HPDE6-E6E7 (cell line): ENCODE results near the gene KCNAB2.

Source experiments
- DNase-seq: peaks from one replicate; pipeline ENCODE4 v3.0.0; 2011; ENCODE audit warnings: missing footprints; ENCODE audit errors: extremely low spot score

The KCNAB2 gene

GRCh38 chr1:6096243-6097116 is 50.8 kb downstream of the KCNAB2 start:
- DNase-seq: no peak

- no peak for DNase-seq
These were observed 51.5 kb downstream of the KCNAB2 start for GRCh38 chr1:6097117-6097595.

- no peak for DNase-seq
These were observed 52.1 kb downstream of the KCNAB2 start for GRCh38 chr1:6097824-6098223.

DNA sequence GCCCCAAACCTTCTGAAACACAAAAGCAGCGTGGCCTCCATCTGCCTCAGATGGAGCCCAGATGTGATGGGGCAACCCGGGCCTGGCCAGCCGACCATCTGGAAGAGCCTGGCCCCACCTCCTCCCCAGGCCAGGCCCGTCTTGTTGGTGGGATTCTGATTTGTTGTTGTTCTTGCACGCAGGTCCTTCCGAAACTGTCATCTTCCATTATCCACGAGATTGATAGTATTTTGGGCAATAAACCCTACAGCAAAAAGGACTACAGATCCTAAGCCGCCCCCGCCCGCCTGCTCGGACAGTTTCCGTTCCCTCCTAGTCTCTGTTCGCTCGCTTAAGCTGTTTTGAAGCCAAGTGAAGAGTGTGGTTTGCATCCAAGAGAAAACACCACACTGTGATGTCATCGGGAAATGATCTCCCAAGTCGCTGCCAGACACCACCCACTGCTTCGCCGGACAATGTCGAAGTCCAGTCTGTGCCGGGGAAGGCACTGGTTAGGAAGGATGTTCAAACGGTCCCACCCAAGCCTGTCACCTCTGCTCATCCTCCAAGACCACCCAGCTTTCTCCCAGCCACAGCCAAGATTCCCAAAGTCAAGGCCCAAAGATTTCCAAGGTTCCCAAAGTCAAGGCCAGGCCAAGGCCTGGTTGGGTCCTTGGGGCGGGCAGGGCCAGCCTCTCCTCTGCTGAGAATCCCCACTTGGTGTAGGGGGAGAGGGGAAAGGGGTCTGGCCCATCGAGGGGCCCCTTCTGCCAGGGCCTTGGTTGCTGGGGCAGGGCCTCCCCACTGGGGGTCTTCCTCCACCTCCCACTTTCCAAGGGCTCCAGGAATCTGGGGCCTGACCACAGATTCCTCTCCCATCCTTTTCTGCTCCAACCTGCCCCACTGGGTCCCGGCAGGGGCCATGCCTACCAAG is 52.9 kb downstream of the KCNAB2 start:
- DNase-seq: no peak

- no peak for DNase-seq
These were observed 53.6 kb downstream of the KCNAB2 start for GRCh38 chr1:6099297-6099696.

- DNase-seq: no peak
These were observed 54.4 kb downstream of the KCNAB2 start for GRCh38 chr1:6099787-6100765.

- DNase-seq: no peak
These were observed 55.4 kb downstream of the KCNAB2 start for GRCh38 chr1:6100861-6101783.

DNA sequence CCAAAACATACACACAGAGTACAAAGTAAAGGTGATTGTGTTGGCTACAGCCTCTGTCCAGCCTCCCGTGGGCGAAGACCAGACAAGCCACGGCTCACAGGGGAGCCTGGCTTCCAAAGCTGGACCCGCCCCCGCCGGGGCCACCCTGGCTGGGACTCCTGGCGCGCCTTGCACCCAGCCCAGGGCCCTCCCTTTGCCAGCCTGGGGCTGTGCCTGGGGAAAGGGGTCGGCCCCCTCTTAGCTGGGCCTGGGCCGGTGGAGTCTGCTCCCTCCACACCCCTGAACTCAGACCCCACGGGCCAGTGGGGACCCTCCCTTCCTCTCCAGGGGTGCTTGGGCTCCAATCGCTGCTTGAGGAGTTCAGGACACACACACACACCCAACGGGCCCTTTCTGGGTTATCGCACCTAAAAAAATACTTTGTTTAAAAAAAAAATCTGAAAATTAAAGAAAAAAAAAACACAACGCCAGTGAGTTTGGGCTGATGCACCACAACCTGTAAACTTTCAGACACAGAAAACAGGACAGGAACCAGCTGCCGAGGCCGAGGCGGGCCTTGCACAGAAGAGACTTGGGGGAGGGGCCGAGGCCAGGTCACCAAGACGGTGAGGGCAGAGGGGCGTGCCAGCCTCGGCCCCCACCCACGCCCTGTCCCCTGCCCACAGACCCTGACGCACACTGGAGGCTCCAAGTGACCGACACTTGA is 56.3 kb downstream of the KCNAB2 start:
- DNase-seq: no peak

DNA sequence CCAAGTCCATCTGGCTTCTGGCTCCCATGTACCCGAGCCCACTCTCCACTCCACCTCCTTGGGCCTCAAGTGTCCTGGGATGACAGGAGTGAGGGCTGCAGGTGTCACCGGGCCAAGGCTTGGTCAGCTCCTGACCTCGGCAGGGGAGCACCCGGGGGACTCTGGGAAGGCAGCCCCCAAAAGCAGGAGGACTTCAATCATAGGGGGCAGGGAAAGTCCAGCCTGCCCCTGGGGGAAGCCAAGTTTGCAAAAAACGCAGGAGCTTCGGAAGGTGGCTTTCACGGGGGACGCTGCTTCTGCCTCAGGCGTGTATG is 56.8 kb downstream of the KCNAB2 start:
- no peak for DNase-seq

- no peak for DNase-seq
These were observed 57.6 kb downstream of the KCNAB2 start for GRCh38 chr1:6103111-6103853.

DNA sequence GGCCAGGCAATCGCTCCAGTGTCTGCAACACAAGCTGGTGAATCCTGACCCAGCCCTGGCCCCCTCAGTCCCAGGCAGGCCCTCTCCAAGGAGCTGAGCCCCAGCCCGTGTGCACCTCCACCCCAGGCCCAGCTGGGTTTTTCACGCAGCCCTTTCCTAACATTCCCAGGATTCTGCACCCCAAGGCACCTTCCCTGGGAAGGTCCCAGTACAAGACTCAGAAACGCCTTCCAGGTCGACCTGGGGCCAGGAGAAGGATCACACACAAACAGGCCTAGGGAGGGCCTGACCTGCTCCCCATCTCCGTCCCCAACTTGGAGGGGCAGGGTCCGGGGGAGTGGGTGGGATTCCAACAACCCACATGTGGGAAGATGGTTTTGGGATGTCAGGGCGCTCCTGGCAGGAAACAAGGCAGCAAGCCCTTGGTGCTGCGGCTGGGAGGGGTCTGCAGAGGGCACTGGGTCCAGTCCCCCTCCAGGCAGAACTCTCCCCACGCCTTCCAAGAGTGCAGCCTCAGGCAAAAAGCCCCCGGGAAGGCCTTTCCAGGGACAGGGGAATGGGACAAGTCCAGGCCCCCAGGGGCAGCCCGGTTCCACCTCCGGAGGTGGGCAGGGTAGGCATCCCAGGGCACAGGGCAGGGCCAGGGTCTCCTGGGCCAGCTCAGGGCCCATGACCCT is 58.3 kb downstream of the KCNAB2 start:
- DNase-seq: no peak

DNA sequence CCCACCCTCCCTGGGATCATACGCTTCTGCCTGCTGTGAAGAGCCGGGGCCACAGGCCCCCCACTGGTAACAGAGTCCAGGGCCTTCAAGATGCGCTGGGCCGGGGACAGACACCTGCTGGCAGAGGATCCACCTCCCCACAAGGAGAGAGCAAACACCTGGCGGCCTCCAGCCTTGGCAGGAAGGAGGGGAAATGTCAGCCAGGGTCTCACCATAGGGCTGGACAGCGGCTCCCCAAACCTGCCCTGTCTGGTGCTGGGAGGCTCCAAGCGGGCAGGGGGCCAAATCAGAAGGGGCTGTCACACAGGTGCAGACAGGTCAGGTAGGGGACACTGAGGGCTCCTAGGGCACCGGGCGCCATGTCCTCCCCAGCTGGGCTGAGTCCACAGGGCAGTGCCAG is 58.9 kb downstream of the KCNAB2 start:
- no peak for DNase-seq

DNA sequence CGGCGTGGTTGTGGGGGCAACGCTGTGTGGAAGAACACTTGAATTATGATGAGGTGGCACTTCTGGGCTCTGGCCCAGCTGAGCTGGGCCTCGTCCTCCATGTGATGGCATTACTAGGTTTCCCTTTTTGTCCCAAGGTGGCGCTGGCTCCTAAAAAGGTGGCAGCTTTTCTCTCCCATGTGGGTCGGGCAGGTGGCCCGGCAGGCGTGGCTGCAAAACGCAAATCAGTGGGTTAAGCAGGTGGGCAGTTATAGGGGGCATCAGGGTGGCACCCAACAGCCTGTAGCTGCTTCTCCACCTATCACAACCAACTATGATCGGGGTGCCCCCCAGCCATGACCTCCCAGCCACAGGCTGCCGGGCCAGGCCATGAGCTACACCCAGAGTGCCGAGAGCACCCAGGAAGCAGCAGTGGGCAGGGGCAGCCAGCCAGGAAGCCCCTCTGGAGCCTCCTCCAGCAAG is 59.6 kb downstream of the KCNAB2 start:
- DNase-seq: no peak

DNA sequence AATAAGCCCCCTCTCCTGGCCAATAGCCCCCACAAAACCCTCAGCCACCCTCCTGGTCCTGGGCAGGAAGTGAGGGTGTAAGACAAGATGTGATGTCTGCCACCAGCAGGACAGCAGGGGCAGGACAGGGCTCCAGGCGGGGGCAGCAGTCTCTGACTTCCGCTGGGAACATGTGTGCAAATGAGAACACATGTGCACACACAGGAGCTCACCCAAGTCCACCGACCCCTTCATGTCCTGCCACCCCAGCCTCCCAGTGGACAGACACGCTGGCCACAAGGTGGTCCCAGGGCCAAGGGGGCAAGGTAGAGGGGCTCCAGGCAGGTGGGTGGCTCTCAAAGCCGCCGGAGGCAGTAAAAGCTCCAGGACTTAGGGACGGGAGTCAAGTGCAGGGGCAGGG is 60.1 kb downstream of the KCNAB2 start:
- DNase-seq: no peak

DNA sequence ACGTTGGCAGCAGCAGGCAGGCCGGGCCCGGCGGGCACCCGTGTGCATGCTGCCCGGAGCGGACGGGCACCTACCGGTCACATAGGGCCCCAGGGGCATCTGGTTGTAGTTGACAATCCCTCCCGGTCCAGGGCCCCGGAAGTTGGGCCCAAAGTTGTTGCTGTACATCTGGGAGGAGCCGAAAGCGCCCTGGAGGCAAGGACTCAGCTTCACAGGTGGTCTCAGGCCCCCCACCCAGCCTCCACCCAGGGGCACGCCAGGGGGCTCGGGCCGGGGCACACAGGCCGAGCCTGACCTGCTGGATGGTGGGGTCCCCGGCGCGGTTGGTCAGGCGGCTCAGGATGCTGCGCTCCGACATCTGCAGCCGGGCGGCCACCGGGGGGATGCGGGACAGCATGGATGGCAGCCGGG is 60.6 kb downstream of the KCNAB2 start:
- DNase-seq: no peak

DNA sequence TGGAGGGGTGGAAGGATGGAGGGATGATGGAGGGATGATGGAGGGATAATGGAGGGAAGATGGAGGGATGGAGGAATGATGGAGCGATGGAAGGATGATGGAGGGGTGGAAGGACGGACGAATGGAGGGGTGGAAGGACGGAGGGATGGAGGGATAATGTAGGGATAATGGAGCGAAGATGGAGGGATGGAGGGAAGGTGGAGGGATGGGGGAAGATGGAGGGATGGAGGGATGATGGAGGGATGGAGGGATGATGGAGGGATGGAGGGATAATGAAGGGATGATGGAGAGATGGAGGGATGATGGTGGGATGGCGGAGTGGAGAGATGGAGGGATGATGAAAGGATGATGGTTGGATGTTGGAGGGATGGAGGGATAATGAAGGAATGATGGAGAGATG is 61.3 kb downstream of the KCNAB2 start:
- no peak for DNase-seq

GRCh38 chr1:6107409-6108356 is 62.0 kb downstream of the KCNAB2 start:
- no peak for DNase-seq
